Stimulated activated CD4-positive, alpha-beta T cell treated with anti-CD3 and anti-CD28 coated beads, Interleukin-2, amount 100 ng/mL, for 48 hours (primary cell): ENCODE measurements around the gene TFEB.

Source experiments
- DNase-seq, 2 donors: peaks; one replicate each; pipeline ENCODE4 v3.0.0-alpha.2; 2020

Gene TFEB

GRCh38 chr6:41721414-41721813 lies 14.0 kb downstream of the TFEB start:
- no peak for DNase-seq

DNA sequence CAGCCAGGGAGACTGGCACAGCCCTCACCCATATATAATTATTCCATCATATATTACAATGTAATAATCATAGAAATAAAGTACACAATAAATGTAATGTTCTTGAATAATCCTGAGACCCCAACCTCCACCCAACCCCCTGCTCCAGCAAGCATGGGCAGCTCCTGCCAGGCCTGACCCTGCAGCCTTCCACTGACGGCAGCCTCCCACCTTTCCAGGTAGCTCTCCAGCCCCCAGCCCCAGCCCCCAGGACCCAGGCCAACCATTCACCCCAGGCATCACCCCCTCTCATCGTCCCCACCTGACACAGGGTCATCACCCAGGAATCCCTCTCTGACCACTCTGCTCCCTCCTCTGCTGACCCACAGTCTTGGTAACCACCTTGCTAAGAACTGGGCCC lies 14.6 kb downstream of the TFEB start:
- no peak for DNase-seq

DNA sequence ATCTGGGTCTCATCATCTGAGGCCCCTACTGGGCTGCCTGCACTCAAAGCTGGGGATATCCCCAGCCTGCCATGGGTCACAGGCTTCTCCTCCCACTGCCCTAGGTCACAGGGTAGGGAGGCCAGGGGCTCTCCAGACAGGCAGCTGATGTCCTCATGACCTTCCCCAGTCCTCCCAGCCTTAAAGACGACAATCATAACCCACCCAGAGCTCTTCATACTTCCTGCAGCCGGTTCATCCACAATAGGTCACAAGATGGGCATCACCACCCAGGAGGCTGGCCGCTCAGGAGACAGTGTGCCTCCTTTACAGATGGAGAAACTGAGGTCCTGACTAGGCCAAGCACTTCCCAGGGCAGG lies 15.2 kb downstream of the TFEB start:
- no peak for DNase-seq

DNA sequence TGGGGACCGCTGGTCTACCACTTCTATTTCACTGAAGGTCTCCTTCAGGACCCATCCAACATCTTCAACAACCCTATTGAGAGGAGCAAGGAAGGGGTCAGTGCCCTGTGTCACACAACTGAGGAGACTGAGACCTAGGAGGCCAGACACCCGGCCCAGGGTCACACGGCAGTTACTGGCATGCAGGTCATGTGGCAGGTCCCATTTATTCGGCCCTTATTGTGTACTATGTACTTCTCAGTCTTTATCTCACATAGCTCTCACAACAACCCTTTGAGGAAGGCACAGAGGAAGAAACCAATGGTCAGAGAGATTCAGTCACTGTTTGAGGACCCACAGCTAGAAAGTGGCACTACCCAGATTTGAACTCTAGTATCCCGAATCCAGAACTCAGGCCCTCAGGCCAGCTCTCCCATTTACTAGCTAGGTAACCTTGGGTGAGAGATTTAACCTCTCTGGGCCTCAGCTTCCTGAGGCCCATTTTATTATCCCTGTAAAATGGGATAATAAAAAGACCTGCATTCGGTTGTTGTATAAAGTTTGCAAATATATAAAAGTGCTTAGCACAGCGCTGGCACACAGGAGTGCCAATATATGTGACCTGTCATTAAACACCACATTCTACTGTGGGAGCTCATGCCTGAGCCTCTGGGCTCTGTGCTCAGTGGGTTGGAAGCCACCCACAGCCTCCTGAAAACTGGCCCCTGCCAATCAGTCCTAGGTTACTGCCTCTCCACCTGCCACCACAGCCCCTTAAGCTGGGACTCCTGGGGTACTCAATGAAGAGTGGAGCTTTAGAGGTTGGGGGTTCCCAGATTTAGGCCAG lies 15.8 kb downstream of the TFEB start:
- DNase-seq = no peak

DNA sequence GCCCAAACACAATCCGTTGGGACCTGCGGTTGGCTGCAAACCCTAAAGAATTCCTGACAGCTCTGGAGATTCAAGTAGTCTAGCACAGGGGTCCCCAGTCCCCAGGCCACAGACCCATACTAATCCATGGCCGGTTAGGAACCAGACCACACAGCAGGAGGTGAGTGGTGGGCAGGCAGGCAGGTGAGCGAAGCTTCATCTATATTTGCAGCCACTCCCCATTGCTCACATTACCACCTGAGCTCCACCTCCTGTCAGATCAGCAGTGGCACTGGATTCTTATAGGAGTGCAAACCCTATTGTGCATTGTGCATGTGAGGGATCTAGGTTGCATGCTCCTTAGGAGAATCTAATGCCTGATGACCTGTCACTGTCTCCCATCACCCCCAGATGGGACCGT lies 16.6 kb downstream of the TFEB start:
- DNase-seq = no peak

GRCh38 chr6:41717392-41717736 lies 18.0 kb downstream of the TFEB start:
- no peak for DNase-seq

DNA sequence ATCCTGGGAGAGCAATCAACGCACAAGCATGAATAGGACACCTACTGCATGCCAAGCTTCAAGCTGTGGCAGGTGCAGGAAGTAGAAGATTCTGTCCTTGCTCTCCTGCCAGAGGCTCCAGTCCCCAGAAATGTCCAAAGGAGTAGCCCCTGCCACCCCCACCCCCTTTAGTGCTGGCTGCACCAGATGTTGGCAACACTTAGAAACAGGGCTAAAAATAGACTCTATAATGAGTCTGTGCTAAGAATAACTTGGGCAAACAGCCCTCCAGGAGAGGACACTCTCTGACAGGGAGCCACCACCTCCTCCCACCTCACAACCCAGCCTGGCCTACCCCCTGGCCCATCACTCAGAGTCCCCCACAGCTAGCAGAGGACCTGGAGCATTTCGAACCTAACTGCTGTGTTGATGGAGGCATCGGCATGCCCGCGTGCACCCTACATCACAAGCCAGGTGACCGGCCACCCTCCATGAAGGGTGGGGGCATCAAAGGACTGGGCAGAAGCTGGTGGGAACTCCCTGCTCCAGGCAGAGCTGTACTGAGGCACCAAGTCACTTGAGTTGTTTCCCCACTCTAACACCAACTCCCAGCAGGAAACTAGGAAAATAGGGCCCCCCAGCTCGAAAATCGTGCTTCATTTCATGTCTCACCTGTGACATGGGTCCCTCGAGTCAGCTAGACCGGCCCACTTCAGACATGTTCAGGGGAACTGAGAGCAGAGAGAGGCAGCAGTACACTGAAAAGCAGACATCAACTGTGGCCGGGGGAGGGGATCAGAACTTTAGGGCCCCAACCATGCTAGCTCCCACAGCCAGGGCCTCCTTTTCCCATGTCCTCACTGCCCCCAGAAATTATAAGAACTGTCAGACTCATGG lies 18.7 kb downstream of the TFEB start:
- no peak for DNase-seq

GRCh38 chr6:41715795-41716515 lies 19.5 kb downstream of the TFEB start:
- DNase-seq = no peak

DNA sequence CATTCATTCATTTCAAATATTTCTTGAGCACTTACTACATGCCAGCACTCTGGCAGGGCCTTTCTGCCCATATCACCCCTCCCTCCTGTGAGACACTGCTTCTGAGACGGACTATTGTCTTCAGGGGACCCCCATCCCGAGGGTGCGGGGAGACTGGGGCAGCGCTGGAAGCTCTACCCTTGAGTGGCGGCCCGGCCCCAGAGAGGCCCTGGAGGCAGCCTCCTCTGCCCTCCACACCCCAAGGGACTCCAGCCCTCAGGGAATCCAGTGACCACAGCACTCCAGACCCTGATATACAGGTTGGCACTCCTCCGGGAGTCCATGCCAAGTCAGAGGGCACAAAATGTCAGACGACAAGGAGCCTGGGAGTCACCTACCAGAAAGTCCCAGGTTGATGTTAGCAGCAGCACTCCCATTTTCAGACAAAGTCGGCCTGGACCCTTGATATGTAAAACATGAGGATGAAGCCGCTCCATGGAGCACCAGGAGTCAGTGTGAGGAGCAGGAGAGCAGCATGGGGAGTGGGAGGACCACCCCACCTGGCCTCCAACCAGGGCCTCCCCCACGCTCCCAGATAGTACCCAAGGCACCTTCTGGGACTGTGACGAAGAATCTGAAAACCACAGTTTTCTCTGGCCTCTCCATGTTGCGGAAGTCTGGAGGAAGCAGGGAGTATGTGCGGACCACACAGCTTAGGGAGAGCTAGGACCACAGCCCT lies 20.7 kb downstream of the TFEB start:
- DNase-seq = no peak

DNA sequence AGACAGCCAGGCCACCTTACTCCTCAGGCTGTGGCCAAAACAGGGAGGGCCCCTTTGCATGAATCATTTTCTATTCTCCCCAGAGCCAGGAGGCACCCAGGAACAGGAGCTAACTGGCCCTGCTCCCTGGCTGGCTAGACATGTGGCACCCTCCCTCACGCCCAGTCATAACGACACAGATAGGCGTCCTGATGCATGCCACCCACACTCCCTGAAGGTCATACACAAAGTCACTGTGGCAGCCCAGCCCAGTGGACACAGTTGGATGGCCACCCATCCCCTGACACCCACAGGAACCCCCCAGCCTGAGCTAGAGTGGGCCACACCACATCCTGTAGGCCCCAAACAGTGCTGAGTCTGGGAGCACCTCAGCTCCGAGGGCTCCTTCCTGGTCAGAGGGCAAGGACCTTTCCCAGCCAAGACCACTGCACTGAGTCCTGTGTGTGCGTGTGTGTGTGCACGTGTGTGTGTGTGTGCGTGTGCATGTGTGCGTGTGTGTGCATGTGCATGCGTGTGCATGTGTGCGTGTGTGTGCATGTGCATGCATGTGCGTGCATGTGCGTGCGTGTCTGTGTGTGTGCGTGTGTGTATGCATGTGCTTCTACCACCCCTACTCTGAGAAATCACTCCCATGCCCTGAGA lies 21.6 kb downstream of the TFEB start:
- DNase-seq = no peak

DNA sequence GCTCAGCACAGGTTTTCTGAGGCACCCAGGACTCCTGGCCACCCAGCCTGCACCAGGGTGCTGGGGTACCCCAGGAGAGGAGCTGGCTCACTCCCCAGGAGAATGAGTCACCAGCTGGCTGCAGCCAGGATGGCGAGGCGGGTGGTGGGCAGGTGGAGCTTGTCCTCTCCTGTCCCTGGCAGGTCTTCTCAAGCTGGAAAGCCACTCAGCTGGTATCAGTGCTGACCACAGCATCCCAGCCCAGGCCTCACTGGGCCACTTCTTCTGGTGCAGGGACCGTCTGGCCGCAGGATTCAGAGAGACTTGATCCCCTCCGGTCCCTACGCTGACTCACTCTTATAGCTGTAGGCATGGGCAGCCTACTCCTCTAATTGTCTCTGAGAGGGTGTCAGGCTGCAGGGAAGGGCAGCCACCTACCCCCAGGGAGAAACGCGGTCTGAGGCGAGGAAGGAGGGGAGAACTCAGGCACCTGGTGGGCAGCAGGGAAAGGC lies 22.2 kb downstream of the TFEB start:
- DNase-seq = no peak

DNA sequence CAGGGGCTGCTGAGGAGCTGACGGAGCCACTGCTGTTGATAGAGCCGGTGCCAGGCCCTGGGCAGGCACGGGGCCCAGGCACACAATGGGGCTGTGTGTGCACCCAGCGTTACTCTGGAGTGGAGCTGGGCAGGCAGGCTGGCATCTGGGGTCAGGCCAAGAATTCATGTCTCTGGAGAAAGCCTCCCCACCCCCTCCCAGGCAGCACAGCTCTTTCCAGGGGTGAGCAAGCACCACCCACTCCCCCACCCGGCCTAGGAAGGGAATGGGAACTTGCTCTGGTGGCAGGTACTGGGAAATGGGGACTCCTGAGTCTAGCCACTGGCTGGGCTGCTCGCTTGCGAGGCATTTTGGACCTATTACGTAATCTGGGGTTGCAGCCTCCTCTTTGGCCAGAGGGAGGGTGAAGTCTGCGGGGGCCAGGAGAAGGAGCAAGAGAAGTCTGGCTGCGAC lies 22.7 kb downstream of the TFEB start:
- no peak for DNase-seq

GRCh38 chr6:41711323-41712038 lies 23.9 kb downstream of the TFEB start:
- no peak for DNase-seq

- DNase-seq = no peak
Observed at GRCh38 chr6:41709375-41709774, 26.0 kb downstream of the TFEB start.

- no peak for DNase-seq
Observed at GRCh38 chr6:41708856-41709255, 26.6 kb downstream of the TFEB start.

DNA sequence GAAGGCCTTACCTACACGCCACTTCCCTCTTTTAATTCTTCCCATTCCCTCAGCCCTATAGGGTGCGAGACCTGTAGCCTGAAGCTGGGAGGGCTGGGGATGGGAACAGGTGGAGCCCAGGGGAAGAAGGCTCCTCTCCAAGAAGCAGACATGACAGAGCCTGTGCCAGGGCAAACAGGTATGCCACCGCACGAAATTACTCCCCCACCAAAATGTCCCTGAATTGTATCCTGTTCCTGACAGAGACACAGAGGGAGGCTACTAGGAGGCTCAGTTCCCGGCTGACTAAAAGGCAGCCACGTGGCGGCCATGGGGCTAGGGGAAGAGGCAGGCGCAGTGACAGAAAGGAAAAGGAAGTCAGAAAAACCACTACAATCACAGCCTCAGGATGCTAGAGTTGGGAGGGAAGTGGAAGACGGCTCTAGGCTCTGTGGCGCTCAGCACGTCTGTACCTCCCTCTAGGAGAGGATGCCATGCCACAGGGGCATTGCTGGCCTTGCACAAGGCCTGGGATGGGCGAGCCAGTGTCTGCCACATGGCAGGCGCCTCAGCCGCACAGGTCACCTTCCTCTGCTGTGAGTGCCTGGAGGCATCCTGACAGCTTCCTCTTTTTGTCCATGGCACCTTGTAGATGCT lies 27.7 kb downstream of the TFEB start:
- DNase-seq = peak; percentile 23 to 25

DNA sequence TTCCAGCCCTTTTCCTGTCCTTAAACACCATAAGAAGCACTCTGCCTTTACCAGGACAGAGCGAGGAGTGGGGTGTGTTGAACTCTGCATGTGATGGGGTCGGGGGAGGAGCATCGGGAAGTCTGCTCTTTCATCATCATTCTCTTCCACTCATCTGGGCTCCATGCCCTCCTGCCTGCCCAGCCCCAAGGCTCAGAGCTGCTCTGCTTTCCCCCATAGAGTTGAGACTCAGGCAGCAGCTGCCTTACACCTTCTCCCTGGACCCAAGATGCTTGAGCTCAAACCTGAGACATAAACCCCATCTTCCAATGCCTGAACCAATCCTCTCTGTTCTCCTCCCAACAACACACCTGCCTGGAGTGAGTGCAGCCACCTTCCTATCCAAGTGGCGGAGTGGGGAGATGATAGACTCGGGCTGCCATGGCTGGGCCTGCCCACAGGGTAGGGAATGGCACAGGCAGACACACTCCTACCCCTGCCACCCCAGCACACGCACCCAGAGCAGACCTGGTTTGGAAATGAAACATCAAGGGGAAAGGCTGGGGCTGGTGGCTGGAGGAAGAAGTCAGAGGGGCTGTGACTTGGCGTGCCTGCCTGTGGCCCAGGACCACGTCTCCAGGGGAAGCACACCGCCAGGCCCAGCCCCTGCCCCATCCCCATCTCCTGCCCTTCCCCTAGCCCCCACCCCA lies 28.4 kb downstream of the TFEB start:
- DNase-seq = peak; percentile 10 to 16

DNA sequence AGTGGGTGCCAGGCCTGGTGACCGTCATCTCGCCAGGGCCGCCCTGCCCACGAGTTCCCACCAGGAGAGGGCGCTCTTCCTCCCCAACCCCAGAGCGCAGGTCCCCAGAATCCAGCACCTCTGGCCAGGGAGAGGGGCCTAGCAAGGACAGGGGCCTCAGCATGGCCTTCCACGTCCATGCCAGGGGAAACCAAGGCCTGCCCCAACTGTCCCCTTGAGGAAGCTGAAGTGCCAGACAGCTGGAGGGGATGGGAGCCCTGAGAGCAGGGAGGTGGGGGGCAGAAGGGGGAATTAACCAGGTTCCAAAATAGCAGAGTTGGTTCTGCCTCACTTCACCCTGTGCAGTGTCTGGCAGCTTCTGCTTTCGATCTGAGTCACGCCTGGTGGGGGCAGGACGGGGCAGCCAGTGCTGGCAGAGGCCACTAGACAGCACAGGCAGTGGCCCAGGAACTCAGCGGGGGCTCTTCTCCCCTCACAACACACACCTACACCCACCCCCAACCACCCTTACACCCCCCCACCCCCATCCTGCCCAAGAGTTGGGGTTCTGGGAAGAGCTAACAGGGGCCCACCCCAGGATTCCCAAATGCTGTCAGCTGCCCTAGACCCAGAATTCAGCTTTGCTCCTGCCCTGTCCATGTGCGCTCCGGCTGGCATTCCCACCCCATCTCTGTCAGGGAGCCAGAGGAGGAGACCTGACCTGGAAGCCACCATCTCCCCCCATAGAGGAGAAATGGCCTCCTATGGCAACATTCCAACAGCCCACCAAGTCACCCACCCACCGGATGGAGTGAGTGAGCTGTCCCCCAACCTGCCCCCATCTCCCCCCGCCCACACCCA lies 29.2 kb downstream of the TFEB start:
- peak; percentile 54 to 62 for DNase-seq

- no peak for DNase-seq
Observed at GRCh38 chr6:41705311-41705995, 30.0 kb downstream of the TFEB start.
